Tibial nerve (tissue), 4 donors: Measurements from ENCODE around the gene HARS2. TPM values are rescaled to one million over a fixed set of nuclear protein-coding genes. Genes with fewer than 3 reads are reported as not detected.
"Not testable (repeated sequence)": the region's sequence is repeated elsewhere in the genome, so short reads cannot be mapped to it uniquely, and the experiment has no call there.

Source experiments
- DNase-seq, 2 donors: peaks; one replicate each; pipeline ENCODE4 v3.0.0-alpha.2; 2019; ENCODE audit warnings: low spot score in 2 of 2
- H3K27ac ChIP-seq, 4 donors: fragments of 200-600 bp; sonication (generic) in 3 of 4; one replicate each; pipeline ENCODE4 v1.5.1; 2017 to 2019; ENCODE audit warnings: mild to moderate bottlenecking in 1 of 4
- H3K27me3 ChIP-seq, 2 donors: fragments of 200-600 bp; sonication (generic) in 1 of 2; one replicate each; pipeline versions ENCODE4 v1.5.1 to v1.6.0; 2017 to 2019
- H3K36me3 ChIP-seq, 3 donors: fragments of 200-600 bp; sonication (generic); one replicate each; pipeline ENCODE4 v1.5.1; 2018 to 2019
- H3K4me1 ChIP-seq, 4 donors: fragments of 200-600 bp; sonication (generic) in 3 of 4; one replicate each; pipeline ENCODE4 v1.5.1; 2017 to 2019
- H3K4me3 ChIP-seq, 4 donors: fragments of 200-600 bp; sonication (generic) in 3 of 4; one replicate each; pipeline ENCODE4 v1.5.1; 2017 to 2019; ENCODE audit warnings: mild to moderate bottlenecking in 1 of 4, moderate library complexity in 1 of 4
- H3K9me3 ChIP-seq, 4 donors: fragments of 200-600 bp; sonication (generic) in 3 of 4; one replicate each; pipeline ENCODE4 v1.5.1; 2017 to 2019
- EP300 ChIP-seq, 2 donors: sonication (generic); formaldehyde crosslinking; IDR thresholded peaks; one replicate each; pipeline ENCODE4 v1.6.1; 2017; ENCODE audit warnings: antibody characterized with exemption in 2 of 2, mild to moderate bottlenecking in 1 of 2
- POLR2A ChIP-seq, 2 donors: fragments of 450-650 bp; IDR thresholded peaks; one replicate each; pipeline ENCODE4 v1.6.1; 2017; ENCODE audit warnings: antibody characterized with exemption in 2 of 2, mild to moderate bottlenecking in 2 of 2, moderate library complexity in 2 of 2
- WGBS, 2 donors: methylation state at CpG; one replicate each; pipeline ENCODE4 v1.1.5; 2018; 5-methylcytosine and 5-hydroxymethylcytosine counted together
- total RNA-seq, 4 donors: library from RNA; depleted of rRNA; stranded (reverse); fragments of >200 nt; gene quantifications; one replicate each; pipeline ENCODE4 v1.1.0, GENCODE V29; 2016
- TF ChIP-seq, protein P1 (sequence below), 5 experiments: fragments of 200-600 bp in 3 of 5; fragments of 450-650 bp in 2 of 5; sonication (generic) in 3 of 5; IDR thresholded peaks; one replicate each; pipeline ENCODE4 v1.5.1; 2016 to 2019; ENCODE audit warnings: antibody characterized with exemption in 5 of 5, mild to moderate bottlenecking in 3 of 5, moderate library complexity in 2 of 5

HARS2 gene
- total RNA-seq, 4 donors from 2014 or later, result 33.9 to 41.2 (median 35.1) TPM

DNA sequence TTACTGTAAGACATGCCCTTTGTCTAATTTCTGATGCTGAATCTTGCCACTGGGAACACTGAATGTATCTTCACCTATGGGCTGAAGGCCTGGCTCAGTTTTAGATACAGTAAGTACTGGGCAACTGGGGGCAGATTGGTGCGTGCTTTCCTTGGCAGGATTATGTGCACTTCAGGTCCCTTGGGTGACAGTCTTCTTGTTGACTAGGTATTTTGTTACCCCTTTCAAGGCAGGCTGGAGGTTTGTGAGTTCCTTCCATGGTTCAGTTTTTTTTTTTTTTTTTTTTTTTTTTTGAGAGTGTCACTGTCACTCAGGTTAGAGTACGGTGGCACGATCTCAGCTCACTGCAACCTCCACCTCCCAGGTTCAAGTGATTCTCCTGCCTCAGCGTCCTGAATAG, 16.6 kb downstream of the HARS2 start:
- Histone ChIP-seq H3K9me3 (no peaks in the 10 kb centered on the region), H3K4me3 (no peak overlapping the region), H3K36me3 (peaks cover 0 to 49% (median 7%) of the 10 kb centered on the region in 3 donors), H3K27ac (no peak overlapping the region), H3K4me1 (peaks cover 0 to 9% (median 4%) of the 10 kb centered on the region in 4 donors), H3K27me3 (no peaks in the 10 kb centered on the region)
- 90 to 95% methylated on average over 4 of the region's 4 CpGs for WGBS, 2 donors
- no peak for DNase-seq
- no peak for TF ChIP-seq POLR2A (IDR thresholded peaks at IDR 0.05)
- TF ChIP-seq, protein P1, sequence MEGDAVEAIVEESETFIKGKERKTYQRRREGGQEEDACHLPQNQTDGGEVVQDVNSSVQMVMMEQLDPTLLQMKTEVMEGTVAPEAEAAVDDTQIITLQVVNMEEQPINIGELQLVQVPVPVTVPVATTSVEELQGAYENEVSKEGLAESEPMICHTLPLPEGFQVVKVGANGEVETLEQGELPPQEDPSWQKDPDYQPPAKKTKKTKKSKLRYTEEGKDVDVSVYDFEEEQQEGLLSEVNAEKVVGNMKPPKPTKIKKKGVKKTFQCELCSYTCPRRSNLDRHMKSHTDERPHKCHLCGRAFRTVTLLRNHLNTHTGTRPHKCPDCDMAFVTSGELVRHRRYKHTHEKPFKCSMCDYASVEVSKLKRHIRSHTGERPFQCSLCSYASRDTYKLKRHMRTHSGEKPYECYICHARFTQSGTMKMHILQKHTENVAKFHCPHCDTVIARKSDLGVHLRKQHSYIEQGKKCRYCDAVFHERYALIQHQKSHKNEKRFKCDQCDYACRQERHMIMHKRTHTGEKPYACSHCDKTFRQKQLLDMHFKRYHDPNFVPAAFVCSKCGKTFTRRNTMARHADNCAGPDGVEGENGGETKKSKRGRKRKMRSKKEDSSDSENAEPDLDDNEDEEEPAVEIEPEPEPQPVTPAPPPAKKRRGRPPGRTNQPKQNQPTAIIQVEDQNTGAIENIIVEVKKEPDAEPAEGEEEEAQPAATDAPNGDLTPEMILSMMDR (IDR thresholded peaks at IDR 0.05), result no peak
- no peak for TF ChIP-seq EP300 (IDR thresholded peaks at IDR 0.05)

DNA sequence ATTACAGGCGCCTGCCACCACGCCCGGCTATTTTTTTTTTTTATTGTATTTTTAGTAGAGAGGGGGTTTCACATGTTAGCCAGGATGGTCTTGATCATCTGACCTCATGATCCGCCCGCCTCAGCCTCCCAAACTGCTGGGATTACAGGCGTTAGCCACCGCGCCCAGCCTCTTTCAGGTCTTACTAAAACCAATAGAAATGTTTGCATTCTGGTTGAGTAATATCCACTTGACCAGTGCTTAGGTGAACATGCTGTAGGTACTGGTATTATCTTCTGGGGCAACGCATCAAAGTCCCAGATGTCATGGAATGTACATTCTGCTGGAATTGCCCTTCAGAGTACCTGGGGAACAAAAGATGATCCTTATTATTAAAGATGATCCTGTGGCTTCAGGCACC, 17.5 kb downstream of the HARS2 start:
- H3K27ac ChIP-seq, DNase-seq, H3K4me1 ChIP-seq, H3K9me3 ChIP-seq, H3K27me3 ChIP-seq, H3K4me3 ChIP-seq: not testable (repeated sequence)
- 93 to 97% methylated on average over 9 of the region's 9 CpGs for WGBS, 2 donors
- H3K36me3 ChIP-seq, result peaks cover 0 to 39% (median 7%) of the 10 kb centered on the region in 3 donors

DNA sequence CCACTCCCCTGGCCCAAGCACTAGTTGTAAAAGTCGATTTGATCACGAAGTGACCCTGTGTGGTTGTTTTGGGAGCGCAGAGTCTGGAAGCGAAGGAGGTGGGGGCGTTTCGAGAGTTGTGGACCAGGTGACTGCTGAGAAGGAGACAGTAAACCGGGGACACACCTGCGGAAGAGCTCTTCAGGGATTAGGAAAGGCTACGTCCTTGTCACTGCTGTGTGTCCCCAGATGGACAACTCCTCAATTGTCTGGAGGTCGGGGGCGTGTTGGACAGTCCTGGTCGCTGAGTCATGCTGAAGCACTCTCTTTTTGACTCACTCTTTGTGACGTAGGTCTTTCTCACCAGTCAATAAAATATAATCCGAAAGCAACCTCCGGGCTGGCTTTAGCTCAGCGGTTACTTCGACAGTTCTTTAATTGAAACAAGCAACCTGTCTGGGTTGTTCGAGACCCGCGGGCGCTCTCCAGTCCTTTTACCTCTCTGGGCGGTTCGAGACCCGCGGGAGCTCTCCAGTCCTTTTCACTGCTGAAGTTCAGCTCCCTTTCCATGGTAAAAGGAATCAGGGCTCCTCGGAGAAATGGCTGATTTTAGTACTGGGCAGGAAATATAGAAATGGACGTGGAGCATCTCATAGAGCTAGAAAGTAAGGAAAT, 19.8 kb downstream of the HARS2 start:
- peak; percentile 62 to 93 for DNase-seq
- TF ChIP-seq EP300 (IDR thresholded peaks at IDR 0.05) (peak; percentile 70 to 81), POLR2A (IDR thresholded peaks at IDR 0.05) (peak; percentile 35 to 46)
- TF ChIP-seq, protein P1 (IDR thresholded peaks at IDR 0.05), result no peak
- peak overlapping the region; percentile 73 to 95 (median 88) for H3K27ac ChIP-seq
- H3K4me3 ChIP-seq, result peak overlapping the region; percentile 37 to 63 (median 48)
- WGBS, 2 donors, result 1 to 2% methylated on average over 27 of the region's 27 CpGs
- H3K9me3 ChIP-seq, result no peaks in the 10 kb centered on the region
- peaks cover 0 to 9% (median 4%) of the 10 kb centered on the region in 4 donors for H3K4me1 ChIP-seq
- no peaks in the 10 kb centered on the region for H3K27me3 ChIP-seq
- H3K36me3 ChIP-seq, result peaks cover 0 to 18% (median 0%) of the 10 kb centered on the region in 3 donors

DNA sequence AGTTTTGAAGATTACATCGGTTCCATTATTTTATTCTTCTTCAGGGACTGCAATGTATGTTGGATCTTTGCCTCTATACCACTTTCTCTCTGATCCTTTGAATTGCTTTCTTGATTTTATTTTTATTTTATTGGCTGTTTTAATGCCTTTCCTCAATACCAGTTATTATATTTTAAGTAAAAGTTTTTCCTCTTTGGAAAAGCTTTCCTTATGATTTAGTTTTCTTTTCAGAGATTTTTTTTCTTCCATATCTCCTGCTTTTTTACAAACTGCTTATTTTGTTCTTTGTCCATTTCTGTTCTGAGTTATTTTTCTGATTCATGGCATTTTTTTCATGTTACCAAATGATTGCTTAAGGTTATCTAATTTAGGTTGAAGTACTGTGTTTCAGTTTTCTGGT, 20.5 kb downstream of the HARS2 start:
- 77 to 79% methylated on average over 1 of the region's 1 CpG for WGBS, 2 donors

DNA sequence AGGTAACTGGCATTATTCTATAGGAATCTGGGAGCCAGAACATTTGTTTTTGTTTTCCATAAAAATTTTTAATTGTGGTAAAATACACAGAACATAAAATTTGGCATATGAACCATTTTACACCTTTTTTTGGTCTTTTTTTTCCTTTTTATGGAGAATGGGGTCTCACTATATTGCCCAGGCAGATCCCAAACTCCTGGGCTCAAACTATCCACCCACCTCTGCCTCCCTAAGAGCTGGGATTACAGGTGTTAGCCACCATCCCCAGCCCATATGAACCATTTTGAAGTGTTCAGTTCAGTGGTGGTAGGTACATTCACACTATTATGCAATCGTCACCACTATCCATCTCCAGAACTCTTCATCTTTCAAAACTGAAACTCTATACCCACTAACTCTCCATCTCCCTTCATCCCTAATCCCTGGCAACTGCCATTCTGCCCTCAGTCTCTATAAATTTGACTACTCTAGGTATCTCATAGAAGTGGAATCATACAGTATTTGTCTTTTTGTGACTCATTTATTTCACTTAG, 22.4 kb downstream of the HARS2 start:
- Histone ChIP-seq H3K4me1 (peaks cover 0 to 9% (median 4%) of the 10 kb centered on the region in 4 donors), H3K4me3 (no peak overlapping the region), H3K27ac (no peak overlapping the region), H3K9me3 (no peaks in the 10 kb centered on the region), H3K27me3 (no peaks in the 10 kb centered on the region), H3K36me3 (no peaks in the 10 kb centered on the region)
- 90% methylated on average over 1 of the region's 1 CpG for WGBS, 2 donors
- no peak for DNase-seq
- TF ChIP-seq POLR2A (IDR thresholded peaks at IDR 0.05) (no peak), EP300 (IDR thresholded peaks at IDR 0.05) (no peak)
- TF ChIP-seq, protein P1 (IDR thresholded peaks at IDR 0.05), result no peak

More for the DNA sequence above, 20.5 kb downstream of the HARS2 start:
- peaks cover 0 to 10% (median 0%) of the 10 kb centered on the region in 3 donors for H3K36me3 ChIP-seq
- peak overlapping the region in 1 of 4 donors; percentile 40 for H3K4me3 ChIP-seq
- no peak for DNase-seq
- no peak for TF ChIP-seq EP300 (IDR thresholded peaks at IDR 0.05)
- no peak for TF ChIP-seq POLR2A (IDR thresholded peaks at IDR 0.05)
- TF ChIP-seq, protein P1 (IDR thresholded peaks at IDR 0.05), result no peak
- H3K4me1 ChIP-seq, result peaks cover 0 to 9% (median 4%) of the 10 kb centered on the region in 4 donors
- peak overlapping the region in 2 of 4 donors; percentile 83 to 93 for H3K27ac ChIP-seq
- no peaks in the 10 kb centered on the region for H3K9me3 ChIP-seq
- H3K27me3 ChIP-seq, result no peaks in the 10 kb centered on the region

DNA sequence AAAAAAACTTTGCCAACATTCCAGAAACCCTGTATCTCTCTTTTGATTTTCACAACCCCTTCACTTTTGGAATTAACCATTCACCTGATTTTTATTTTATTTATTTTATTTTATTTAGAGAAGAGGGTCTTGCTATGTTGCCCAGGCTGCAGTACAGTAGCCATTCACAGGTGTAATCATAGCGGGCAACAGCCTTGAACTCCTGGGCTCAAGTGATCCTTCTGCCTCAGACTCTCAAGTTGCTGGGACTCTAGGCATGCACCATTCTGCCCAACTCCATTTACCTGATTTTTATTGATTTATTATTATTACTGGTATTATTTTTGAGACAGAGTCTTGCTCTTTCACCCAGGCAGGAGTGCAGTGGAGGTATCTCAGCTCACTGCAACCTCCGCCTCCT, 25.0 kb downstream of the HARS2 start:
- 95 to 96% methylated on average over 2 of the region's 2 CpGs for WGBS, 2 donors
- not testable (repeated sequence) for H3K27ac ChIP-seq, H3K36me3 ChIP-seq, DNase-seq, H3K9me3 ChIP-seq, H3K27me3 ChIP-seq, H3K4me3 ChIP-seq, H3K4me1 ChIP-seq
